Activated CD4-positive, alpha-beta T cell treated with anti-CD3 and anti-CD28 coated beads for 1 hour (primary cell): Measurements from ENCODE around the gene CARNS1.
A peak's percentile ranks its signal among the peaks of the same experiment; 100 is the strongest.

ENCODE experiments used
- DNase-seq: peaks from one replicate; pipeline ENCODE4 v3.0.0-alpha.2; 2020

Gene CARNS1

DNA sequence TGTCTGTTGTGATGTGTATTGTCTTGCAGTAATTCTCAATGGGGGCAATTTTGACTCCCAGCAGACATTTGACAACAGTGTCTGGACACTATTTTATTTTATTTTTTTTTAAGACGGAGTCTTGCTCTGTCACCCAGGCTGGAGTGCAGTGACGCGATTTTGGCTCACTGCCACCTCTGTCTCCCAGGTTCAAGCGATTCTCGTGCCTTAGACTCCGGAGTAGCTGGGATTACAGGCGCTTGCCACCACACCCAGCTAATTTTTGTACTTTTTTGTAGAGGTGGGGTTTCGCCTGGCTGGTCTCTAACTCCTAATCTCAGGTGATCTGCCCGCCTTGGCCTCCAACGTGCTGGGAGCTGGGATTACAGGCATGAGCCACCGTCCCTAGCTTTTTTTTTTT, 14.2 kb downstream of the CARNS1 start:
- DNase-seq, result no peak

- DNase-seq, result no peak
These were observed 16.1 kb downstream of the CARNS1 start for GRCh38 chr11:67431346-67432249.

GRCh38 chr11:67432655-67433349, 17.3 kb downstream of the CARNS1 start:
- no peak for DNase-seq

- no peak for DNase-seq
These were observed 18.3 kb downstream of the CARNS1 start for GRCh38 chr11:67433536-67434394.

DNA sequence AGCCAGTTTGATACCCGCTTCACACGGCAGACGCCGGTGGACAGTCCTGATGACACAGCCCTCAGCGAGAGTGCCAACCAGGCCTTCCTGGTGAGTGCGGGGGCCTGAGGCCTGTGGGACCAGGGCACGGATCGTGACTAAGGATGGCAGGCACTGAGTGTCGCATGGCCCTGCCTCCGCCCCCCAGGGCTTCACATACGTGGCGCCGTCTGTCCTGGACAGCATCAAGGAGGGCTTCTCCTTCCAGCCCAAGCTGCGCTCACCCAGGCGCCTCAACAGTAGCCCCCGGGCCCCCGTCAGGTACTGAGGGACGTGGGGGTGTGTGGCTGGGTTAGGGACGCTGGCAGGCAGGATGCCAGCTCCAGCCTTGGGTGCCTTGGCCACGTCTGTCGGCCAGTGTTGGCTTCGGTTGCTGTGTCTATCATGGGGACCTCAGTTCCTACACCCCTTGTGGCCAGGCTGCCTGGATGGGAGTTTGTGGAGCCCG, 19.0 kb downstream of the CARNS1 start:
- DNase-seq, result no peak

DNA sequence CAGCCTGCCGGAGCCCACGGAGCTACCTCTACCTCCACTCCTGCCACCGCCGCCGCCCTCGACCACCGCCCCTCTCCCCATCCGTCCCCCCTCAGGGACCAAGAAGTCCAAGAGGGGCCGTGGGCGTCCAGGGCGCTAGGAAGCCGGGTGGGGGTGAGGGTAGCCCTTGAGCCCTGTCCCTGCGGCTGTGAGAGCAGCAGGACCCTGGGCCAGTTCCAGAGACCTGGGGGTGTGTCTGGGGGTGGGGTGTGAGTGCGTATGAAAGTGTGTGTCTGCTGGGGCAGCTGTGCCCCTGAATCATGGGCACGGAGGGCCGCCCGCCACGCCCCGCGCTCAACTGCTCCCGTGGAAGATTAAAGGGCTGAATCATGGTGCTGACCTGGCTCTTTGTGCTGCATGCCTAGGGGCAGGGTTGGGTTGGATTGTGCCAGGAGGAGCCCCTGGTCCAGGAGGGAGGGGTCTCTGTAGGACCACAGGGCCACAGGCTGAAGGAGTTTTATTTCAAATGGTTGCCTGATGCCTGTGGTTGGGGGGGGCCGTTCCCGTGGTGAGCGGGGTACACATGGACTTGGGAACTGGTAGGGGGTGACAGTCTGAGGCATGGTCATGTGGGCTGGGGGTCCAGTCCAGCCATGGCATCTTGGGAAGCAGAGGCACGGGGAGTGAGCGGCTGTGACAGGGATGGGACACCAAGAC, 19.7 kb downstream of the CARNS1 start:
- no peak for DNase-seq

DNA sequence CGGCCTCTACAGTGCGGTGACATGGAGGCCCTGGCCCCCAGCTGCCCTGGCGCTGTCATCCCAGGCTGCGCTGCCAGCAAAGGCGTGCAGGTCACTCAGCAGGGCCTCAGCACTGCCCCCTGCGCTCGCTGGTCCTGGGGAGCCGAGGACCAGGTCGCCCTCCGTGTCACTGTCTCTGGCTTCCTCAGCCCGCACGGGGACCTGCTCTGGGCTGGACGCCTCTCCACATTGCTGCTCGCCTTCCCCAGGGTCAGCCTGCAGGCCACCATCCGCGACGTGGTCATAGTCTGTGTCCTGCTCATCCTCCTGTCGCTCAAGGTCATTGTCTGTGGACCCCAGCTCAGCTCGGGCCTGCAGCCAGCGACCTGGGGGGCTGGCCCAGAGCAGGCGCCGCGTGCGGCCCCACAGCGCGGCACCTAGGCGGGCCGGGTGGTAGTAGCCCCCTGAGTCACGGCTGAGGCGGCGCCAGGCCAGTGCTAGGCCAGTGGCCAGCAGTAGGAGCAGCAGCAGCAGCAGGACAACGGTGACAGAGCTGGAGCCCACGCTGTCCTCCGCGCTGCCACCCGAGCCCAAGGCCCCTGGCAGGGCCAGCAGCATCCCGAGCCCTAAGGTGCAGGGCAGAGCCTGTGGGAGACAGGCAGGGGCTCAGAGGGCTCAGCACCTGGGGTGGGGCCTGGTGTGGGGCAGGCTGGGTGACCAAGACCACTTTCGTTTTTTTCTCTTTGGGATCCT, 20.4 kb downstream of the CARNS1 start:
- DNase-seq, result no peak

- DNase-seq, result peak; percentile 44
These were observed 21.1 kb downstream of the CARNS1 start for GRCh38 chr11:67436459-67437081.

GRCh38 chr11:67437082-67437808, 21.8 kb downstream of the CARNS1 start, which contains the start of gene PTPRCAP:
Gene PTPRCAP, minus strand, starts transcription at chr11:67437682. Its CDS starts 63 bp downstream, at chr11:67437619.
- peak; percentile 62 for DNase-seq

- DNase-seq, result no peak
These were observed 22.3 kb downstream of the CARNS1 start for GRCh38 chr11:67437809-67438157.

DNA sequence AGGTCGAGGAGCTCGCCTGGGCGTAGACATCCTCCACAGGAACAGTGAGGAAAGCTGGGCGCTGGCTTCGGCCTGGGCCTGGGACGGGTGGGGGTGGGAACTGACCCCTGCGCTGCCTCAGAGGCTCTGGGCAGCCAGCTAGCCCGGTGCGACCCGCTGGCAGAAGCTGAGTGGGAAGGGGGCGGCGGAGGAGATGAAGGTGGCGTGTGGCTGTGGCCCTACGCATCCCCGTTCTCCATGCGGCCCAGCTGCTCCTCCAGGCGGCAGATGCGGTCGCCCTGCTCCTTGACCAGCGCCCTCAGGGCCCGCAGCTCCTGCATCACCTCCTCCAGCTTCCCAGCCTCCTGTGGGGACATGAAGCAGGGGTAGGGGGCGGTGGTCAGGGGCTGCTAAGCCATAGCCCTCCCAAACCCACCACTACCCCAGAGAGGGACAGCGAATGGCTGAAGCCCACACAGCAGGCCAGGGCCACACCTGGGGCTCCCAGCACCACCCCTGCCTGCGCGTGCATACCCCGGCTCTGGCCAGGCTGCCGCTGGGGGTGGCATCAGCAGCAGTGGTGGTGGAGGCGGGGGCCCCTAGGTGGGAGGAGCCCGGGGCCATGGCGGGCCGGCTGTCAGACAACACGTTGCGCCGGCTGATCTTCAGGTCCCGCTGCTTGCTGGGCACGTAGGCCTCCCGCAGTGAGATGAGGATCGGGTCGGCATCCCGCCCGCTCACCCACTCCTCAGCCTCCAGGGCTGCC, 22.9 kb downstream of the CARNS1 start:
- peak; percentile 59 for DNase-seq

- DNase-seq, result no peak
These were observed 24.1 kb downstream of the CARNS1 start for GRCh38 chr11:67439321-67440228.

DNA sequence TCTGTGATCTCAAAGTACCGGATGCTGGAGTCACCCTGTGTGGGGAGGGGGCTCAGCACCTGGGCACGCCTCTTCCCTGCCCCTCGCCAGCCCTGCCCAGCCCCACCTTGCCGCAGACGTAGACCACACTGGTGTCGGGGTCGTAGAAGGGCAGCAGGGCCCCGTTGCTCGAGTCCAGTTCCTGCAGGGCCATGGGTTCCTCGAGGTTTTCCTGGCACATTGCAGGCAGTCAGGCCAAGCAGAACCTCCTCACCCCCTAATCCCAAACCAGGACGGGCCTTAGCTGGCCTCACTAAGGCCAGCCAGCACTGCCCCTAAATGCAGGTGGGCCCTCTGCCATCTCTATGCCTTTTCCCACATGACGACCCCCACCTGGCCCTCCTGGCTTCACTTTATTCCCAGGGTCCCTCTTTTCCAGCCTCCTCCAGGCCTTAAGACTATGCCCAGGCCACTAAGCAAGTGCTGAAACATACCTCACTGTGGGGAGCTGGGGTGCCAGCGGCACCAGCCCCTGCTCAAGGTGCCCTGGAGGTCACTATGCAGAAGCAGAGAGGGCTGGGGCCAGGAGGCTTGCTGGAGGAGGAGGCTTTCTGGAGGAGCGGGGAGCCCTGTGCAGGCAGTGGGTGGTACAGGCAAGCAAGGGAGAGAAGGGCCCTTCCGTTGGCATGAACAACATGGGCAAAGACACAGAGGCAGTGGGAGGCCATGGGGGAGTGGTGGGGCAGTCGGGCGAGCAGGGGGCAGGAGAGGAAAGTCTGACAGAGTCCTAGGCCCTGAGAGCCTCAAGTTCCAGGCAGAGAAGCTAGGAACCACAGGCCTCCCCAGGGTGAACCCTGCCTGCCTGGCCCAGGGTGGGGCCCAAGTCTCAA, 25.0 kb downstream of the CARNS1 start:
- DNase-seq, result no peak

DNA sequence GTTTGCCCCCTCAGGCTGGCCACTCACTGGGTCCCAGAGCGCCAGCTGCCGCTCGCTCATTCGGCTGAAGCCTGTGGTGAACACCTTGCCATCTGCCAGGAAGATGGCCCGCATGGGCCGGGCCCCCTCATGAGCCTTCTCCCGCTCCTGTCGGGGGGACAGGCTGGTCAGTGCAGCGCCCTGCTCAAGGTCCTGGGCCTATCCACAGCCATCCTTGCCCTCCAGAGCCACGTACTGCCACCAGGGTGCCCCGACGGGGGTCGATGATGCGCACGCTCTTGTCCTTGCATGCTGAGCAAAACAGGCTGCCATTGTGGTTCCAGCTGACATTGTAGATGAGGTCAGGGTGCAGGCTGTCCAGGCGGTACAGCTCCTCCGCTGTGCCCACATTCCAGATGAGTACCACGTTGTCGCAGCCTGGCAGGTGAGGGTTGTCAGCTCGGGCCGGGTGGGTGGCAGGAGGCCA, 25.7 kb downstream of the CARNS1 start:
- DNase-seq, result no peak

GRCh38 chr11:67441731-67442351, 26.4 kb downstream of the CARNS1 start:
- no peak for DNase-seq

GRCh38 chr11:67442504-67443404, 27.3 kb downstream of the CARNS1 start:
- DNase-seq, result no peak
